HepG2 (cell line): ENCODE measurements around the gene TLCD1. TPM values are rescaled to one million over a fixed set of nuclear protein-coding genes. Genes with fewer than 3 reads are reported as not detected.

Source experiments
- CREB1 ChIP-seq, 2 experiments: fragments of 450-650 bp in 1 of 2; IDR thresholded peaks; 2 replicates each; pipeline ENCODE4 v1.6.1; 2016 to 2017; ENCODE audit warnings: control low read depth in 1 of 2, mild to moderate bottlenecking in 1 of 2, missing compliant biosample characterization in 1 of 2, missing genetic modification characterization in 1 of 2
- DNMT1 ChIP-seq: sonication (generic); formaldehyde crosslinking; IDR thresholded peaks from 2 replicates; pipeline ENCODE4 v1.5.1; 2020; ENCODE audit warnings: mild to moderate bottlenecking, missing genetic modification reagents
- ESRRA ChIP-seq: sonication (generic); formaldehyde crosslinking; IDR thresholded peaks from 2 replicates; pipeline ENCODE4 v1.5.1; 2020; ENCODE audit warnings: mild to moderate bottlenecking, low read depth, missing genetic modification reagents
- GATA4 ChIP-seq: sonication (generic); IDR thresholded peaks from 2 replicates; pipeline ENCODE4 v1.6.1; 2016; ENCODE audit warnings: antibody characterized with exemption, low read depth, borderline replicate concordance
- HNRNPK ChIP-seq: fragments of 200-400 bp; formaldehyde crosslinking; IDR thresholded peaks from 2 replicates; pipeline ENCODE4 v1.6.1; 2018; ENCODE audit warnings: low read length, low read depth, moderate library complexity, mild to moderate bottlenecking; ENCODE audit not compliant: poor library complexity, severe bottlenecking
- MEIS1 ChIP-seq: sonication (generic); formaldehyde crosslinking; IDR thresholded peaks from 2 replicates; pipeline ENCODE4 v1.9.0; 2021; ENCODE audit warnings: mild to moderate bottlenecking, missing genetic modification reagents, moderate library complexity, borderline replicate concordance
- NFIC ChIP-seq: IDR thresholded peaks from 2 replicates; pipeline ENCODE4 v1.6.1; 2012; ENCODE audit warnings: mild to moderate bottlenecking, low read length, inconsistent platforms
- NFRKB ChIP-seq: fragments of 450-650 bp; IDR thresholded peaks from 2 replicates; pipeline ENCODE4 v1.6.1; 2017
- PHF8 ChIP-seq: sonication (generic); formaldehyde crosslinking; IDR thresholded peaks from 2 replicates; pipeline ENCODE4 v1.5.0; 2020; ENCODE audit warnings: missing genetic modification reagents
- SP4 ChIP-seq: sonication (generic); formaldehyde crosslinking; IDR thresholded peaks from 2 replicates; pipeline ENCODE4 v1.8.1; 2023; ENCODE audit warnings: mild to moderate bottlenecking, missing genetic modification reagents
- SPEN ChIP-seq: sonication (generic); formaldehyde crosslinking; IDR thresholded peaks from 2 replicates; pipeline ENCODE4 v1.5.1; 2020; ENCODE audit warnings: low read depth, mild to moderate bottlenecking, missing genetic modification reagents
- SRSF9 ChIP-seq: fragments of 200-400 bp; formaldehyde crosslinking; IDR thresholded peaks from 2 replicates; pipeline ENCODE4 v1.6.1; 2018; ENCODE audit warnings: borderline replicate concordance, mild to moderate bottlenecking, low read depth, low read length; ENCODE audit not compliant: insufficient read depth, poor library complexity, severe bottlenecking
- TBL1XR1 ChIP-seq: fragments of 150-350 bp; IDR thresholded peaks from 2 replicates; pipeline ENCODE4 v1.6.1; 2014; ENCODE audit warnings: borderline replicate concordance, low read length; ENCODE audit not compliant: partially characterized antibody
- TEAD2 ChIP-seq: sonication (generic); formaldehyde crosslinking; IDR thresholded peaks from 2 replicates; pipeline ENCODE4 v1.9.0; 2021; ENCODE audit warnings: missing genetic modification reagents
- ZFP41 ChIP-seq: sonication (generic); formaldehyde crosslinking; IDR thresholded peaks from 2 replicates; pipeline ENCODE4 v1.4.0; 2020; ENCODE audit warnings: mild to moderate bottlenecking, missing genetic modification reagents, borderline replicate concordance
- ZFP82 ChIP-seq: sonication (generic); formaldehyde crosslinking; IDR thresholded peaks from 2 replicates; pipeline ENCODE4 v1.5.1; 2020; ENCODE audit warnings: mild to moderate bottlenecking, missing genetic modification reagents, borderline replicate concordance
- ZFY ChIP-seq: sonication (generic); formaldehyde crosslinking; IDR thresholded peaks from 2 replicates; pipeline ENCODE4 v1.4.0; 2020; ENCODE audit warnings: missing genetic modification reagents
- ZNF274 ChIP-seq: sonication (generic); formaldehyde crosslinking; IDR thresholded peaks from 2 replicates; pipeline ENCODE4 v1.5.1; 2020; ENCODE audit warnings: mild to moderate bottlenecking, missing genetic modification reagents
- polyA plus RNA-seq, 8 experiments: library from polyadenylated mRNA; depleted of rRNA in 3 of 8; stranded (reverse) in 7 of 8; unstranded in 1 of 8; fragments of >200 nt; fragmentation: Illumina TruSeq in 4 of 8; extraction: Trizol in 4 of 8; gene quantifications; 2 replicates each; pipeline versions ENCODE4 v1.2.1 to v1.2.3, GENCODE V29; 2011 to 2016; ENCODE audit warnings: low read depth in 4 of 8, missing spikeins in 1 of 8, mixed read lengths in 1 of 8; ENCODE audit not compliant: insufficient read depth in 1 of 8
- total RNA-seq, 5 experiments: library from RNA; depleted of rRNA; stranded (reverse); fragments of >200 nt; fragmentation: Illumina TruSeq; extraction: Trizol; gene quantifications; 2 replicates each; pipeline ENCODE4 v1.2.3, GENCODE V29; 2016; ENCODE audit warnings: low read depth in 1 of 5
- TF ChIP-seq, protein P1 (sequence below): sonication (generic); formaldehyde crosslinking; IDR thresholded peaks from 2 replicates; pipeline ENCODE4 v1.8.0; 2022; ENCODE audit warnings: missing genetic modification reagents, mild to moderate bottlenecking, borderline replicate concordance
- TF ChIP-seq, protein P2 (sequence below): sonication (generic); formaldehyde crosslinking; IDR thresholded peaks from 2 replicates; pipeline ENCODE4 v1.4.0; 2020; ENCODE audit warnings: missing genetic modification reagents
- TF ChIP-seq, protein P3 (sequence below): sonication (generic); formaldehyde crosslinking; IDR thresholded peaks from 2 replicates; pipeline ENCODE4 v1.8.1; 2023; ENCODE audit warnings: mild to moderate bottlenecking, moderate library complexity, missing genetic modification reagents
- TF ChIP-seq, protein P4 (sequence below): sonication (generic); formaldehyde crosslinking; IDR thresholded peaks from 2 replicates; pipeline ENCODE4 v1.4.0; 2020; ENCODE audit warnings: missing genetic modification reagents

The TLCD1 gene
- total and polyA plus RNA-seq, 2 of the 13 experiments (the other 11 are each of a cell fraction or from before 2014, with no cell fraction given): 14.9 to 19.6 TPM

DNA sequence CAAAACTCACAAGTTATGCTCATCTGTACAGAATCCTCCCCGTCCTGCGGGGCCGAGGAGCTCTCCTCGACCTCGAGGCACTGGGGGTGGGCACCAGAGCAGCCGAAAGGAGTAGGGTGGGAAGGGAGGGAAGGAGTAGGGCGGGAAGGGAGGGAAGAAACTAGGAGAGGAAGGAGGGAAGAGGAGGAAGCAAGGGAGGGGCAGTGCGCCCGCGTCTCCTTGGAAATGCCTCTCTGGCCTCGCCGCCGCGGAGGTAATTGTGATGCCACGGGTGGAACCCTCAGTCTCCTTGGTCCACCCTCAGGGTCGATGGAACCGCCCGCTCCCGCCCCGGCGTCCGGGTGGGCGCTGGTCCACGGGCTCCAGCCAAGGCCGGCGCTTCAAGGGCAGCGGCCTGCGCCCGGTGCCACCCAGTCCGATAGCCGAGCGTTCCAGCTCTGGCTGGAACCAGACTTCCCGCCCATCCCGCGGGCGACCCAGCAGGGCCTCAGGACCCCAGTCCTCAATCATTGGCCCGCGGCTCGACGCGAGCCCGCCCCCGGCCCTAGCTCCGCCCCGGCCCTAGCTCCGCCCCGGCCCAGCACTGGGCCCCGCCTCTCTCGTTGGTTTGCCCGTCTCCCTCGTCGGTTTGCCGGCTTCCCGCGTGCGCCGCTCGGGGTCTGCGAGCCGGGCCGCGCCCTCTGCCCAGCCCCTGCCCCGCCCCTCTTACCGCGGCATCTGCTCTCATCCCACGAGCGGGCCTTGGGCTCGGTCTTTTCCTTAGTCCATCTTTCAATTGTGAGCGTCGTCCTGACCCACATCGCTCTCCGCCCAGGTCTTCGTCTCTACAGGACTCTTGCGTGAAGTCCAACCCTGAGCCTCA is 14.9 kb downstream of the TLCD1 start (continued):
- TF ChIP-seq DNMT1 (CRISPR knock-in tag) (0 out of 2 replicates have a peak, but pooled peaks have one; percentile 34), ZFY (CRISPR knock-in tag) (peak; percentile 93), NFIC (no peak), PHF8 (CRISPR knock-in tag) (peak; percentile 75), ZFP82 (CRISPR knock-in tag) (0 out of 2 replicates have a peak, but pooled peaks have one; percentile 69), TEAD2 (no peak), SPEN (CRISPR knock-in tag) (peak; percentile 53; the same call in 1 of the 2 replicates), HNRNPK (peak; percentile 93), ESRRA (CRISPR knock-in tag) (peak; percentile 42; the same call in 1 of the 2 replicates), SP4 (CRISPR knock-in tag) (peak; percentile 93), ZNF274 (CRISPR knock-in tag) (peak; percentile 34; the same call in 1 of the 2 replicates), SRSF9 (no peak), TBL1XR1 (peak; percentile 24), NFRKB (no peak), CREB1 (IDR thresholded peaks at IDR 0.05) (no peak; the same call in 1 of the 2 replicates), CREB1 (CRISPR knock-in tag; IDR thresholded peaks at IDR 0.05) (no peak), ZFP41 (CRISPR knock-in tag) (no peak), GATA4 (peak; percentile 50; the same call in 1 of the 2 replicates), MEIS1 (0 out of 2 replicates have a peak, but pooled peaks have one; percentile 67)
- TF ChIP-seq, protein P1, sequence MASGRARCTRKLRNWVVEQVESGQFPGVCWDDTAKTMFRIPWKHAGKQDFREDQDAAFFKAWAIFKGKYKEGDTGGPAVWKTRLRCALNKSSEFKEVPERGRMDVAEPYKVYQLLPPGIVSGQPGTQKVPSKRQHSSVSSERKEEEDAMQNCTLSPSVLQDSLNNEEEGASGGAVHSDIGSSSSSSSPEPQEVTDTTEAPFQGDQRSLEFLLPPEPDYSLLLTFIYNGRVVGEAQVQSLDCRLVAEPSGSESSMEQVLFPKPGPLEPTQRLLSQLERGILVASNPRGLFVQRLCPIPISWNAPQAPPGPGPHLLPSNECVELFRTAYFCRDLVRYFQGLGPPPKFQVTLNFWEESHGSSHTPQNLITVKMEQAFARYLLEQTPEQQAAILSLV (CRISPR knock-in tag): peak; percentile 66; the same call in 1 of the 2 replicates
- TF ChIP-seq, protein P2, sequence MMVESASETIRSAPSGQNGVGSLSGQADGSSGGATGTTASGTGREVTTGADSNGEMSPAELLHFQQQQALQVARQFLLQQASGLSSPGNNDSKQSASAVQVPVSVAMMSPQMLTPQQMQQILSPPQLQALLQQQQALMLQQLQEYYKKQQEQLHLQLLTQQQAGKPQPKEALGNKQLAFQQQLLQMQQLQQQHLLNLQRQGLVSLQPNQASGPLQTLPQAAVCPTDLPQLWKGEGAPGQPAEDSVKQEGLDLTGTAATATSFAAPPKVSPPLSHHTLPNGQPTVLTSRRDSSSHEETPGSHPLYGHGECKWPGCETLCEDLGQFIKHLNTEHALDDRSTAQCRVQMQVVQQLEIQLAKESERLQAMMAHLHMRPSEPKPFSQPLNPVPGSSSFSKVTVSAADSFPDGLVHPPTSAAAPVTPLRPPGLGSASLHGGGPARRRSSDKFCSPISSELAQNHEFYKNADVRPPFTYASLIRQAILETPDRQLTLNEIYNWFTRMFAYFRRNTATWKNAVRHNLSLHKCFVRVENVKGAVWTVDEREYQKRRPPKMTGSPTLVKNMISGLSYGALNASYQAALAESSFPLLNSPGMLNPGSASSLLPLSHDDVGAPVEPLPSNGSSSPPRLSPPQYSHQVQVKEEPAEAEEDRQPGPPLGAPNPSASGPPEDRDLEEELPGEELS: peak; percentile 21; the same call in 1 of the 2 replicates
- TF ChIP-seq, protein P3, sequence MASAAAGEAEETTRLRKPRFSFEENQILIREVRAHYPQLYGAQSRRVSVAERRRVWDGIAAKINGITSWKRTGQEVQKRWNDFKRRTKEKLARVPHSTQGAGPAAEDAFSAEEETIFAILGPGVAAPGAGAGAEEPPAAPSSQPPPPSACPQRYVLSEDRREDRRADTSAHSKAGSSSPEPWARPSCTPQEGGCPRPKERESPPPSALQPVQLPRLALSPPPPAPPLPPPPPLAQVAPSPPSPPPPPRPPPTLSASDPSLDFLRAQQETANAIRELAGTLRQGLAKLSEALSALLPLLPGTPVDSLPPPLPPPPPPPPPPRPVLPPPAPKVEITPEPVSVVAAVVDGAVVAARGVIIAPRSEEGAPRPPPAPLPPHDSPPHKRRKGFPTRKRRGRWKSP (CRISPR knock-in tag): 0 out of 2 replicates have a peak, but pooled peaks have one; percentile 12
- TF ChIP-seq, protein P4, sequence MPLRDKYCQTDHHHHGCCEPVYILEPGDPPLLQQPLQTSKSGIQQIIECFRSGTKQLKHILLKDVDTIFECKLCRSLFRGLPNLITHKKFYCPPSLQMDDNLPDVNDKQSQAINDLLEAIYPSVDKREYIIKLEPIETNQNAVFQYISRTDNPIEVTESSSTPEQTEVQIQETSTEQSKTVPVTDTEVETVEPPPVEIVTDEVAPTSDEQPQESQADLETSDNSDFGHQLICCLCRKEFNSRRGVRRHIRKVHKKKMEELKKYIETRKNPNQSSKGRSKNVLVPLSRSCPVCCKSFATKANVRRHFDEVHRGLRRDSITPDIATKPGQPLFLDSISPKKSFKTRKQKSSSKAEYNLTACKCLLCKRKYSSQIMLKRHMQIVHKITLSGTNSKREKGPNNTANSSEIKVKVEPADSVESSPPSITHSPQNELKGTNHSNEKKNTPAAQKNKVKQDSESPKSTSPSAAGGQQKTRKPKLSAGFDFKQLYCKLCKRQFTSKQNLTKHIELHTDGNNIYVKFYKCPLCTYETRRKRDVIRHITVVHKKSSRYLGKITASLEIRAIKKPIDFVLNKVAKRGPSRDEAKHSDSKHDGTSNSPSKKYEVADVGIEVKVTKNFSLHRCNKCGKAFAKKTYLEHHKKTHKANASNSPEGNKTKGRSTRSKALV (CRISPR knock-in tag): peak; percentile 51; the same call in 1 of the 2 replicates
